Upper lobe of left lung (tissue), 6 donors: ENCODE data around the gene SRBD1. TPM values are rescaled to one million over a fixed set of nuclear protein-coding genes. Genes with fewer than 3 reads are reported as not detected.
A peak's percentile ranks its signal among the peaks of the same experiment; 100 is the strongest.

Experiments used
- ATAC-seq, 2 donors: fragments of 200-7000 bp; cut with Tn5 transposase; one replicate each; pipeline ENCODE4 v1.9.1; 2022; ENCODE audit warnings: mild to moderate bottlenecking in 2 of 2, moderate library complexity in 2 of 2; ENCODE audit not compliant: low FRiP score in 2 of 2
- DNase-seq, 2 donors: peaks; one replicate each; pipeline ENCODE4 v3.0.0-alpha.2; 2019 to 2020
- H3K27ac ChIP-seq, 4 donors: fragments of 200-600 bp; sonication (generic); one replicate each; pipeline ENCODE4 v1.5.1; 2016 to 2019
- H3K27me3 ChIP-seq, 4 donors: fragments of 200-600 bp; sonication (generic); one replicate each; pipeline ENCODE4 v1.5.1; 2017 to 2019
- H3K36me3 ChIP-seq, 4 donors: fragments of 200-600 bp; sonication (generic); one replicate each; pipeline ENCODE4 v1.5.1; 2016 to 2019
- H3K4me1 ChIP-seq, 4 donors: fragments of 200-600 bp; sonication (generic); one replicate each; pipeline ENCODE4 v1.5.1; 2018 to 2019
- H3K4me3 ChIP-seq, 4 donors: fragments of 200-600 bp; sonication (generic); one replicate each; pipeline ENCODE4 v1.5.1; 2017 to 2019; ENCODE audit warnings: mild to moderate bottlenecking in 2 of 4, moderate library complexity in 1 of 4
- H3K9me3 ChIP-seq, 4 donors: fragments of 200-600 bp; sonication (generic); one replicate each; pipeline ENCODE4 v1.5.1; 2018 to 2019
- EP300 ChIP-seq, 4 donors: sonication (generic); formaldehyde crosslinking; IDR thresholded peaks; one replicate each; pipeline ENCODE4 v1.5.1; 2017; ENCODE audit warnings: antibody characterized with exemption in 4 of 4, control low read depth in 2 of 4
- POLR2A ChIP-seq, 4 donors: fragments of 450-650 bp; IDR thresholded peaks; one replicate each; pipeline ENCODE4 v1.5.1; 2016 to 2017; ENCODE audit warnings: antibody characterized with exemption in 4 of 4, mild to moderate bottlenecking in 2 of 4
- POLR2AphosphoS5 ChIP-seq, 2 donors: sonication (generic); formaldehyde crosslinking; IDR thresholded peaks; one replicate each; pipeline ENCODE4 v1.5.1; 2017; ENCODE audit warnings: antibody characterized with exemption in 2 of 2
- WGBS, 2 donors: methylation state at CpG; one replicate each; pipeline ENCODE4 v1.1.5; 2017 to 2018; 5-methylcytosine and 5-hydroxymethylcytosine counted together
- total RNA-seq, 6 donors: library from RNA; depleted of rRNA in 4 of 6; stranded (reverse); fragments of >200 nt in 4 of 6; gene quantifications; one replicate each; pipeline versions ENCODE4 v1.1.0 to v1.2.1, GENCODE V29; 2016 to 2021
- TF ChIP-seq, protein P1 (sequence below), 6 experiments: fragments of 450-650 bp in 4 of 6; fragments of 200-600 bp in 2 of 6; sonication (generic) in 2 of 6; IDR thresholded peaks; one replicate each; pipeline ENCODE4 v1.5.1; 2016 to 2019; ENCODE audit warnings: antibody characterized with exemption in 6 of 6
- donor health status: DM: no; HTN: no; CAD: no; lungs with moderate emphysema.
- donor health status: DM: no; HTN: yes; CAD: no; lungs with severe emphysema.

The SRBD1 gene
- total RNA-seq, 6 donors from 2014 or later: 16.4 to 38.3 (median 19.0) TPM

DNA sequence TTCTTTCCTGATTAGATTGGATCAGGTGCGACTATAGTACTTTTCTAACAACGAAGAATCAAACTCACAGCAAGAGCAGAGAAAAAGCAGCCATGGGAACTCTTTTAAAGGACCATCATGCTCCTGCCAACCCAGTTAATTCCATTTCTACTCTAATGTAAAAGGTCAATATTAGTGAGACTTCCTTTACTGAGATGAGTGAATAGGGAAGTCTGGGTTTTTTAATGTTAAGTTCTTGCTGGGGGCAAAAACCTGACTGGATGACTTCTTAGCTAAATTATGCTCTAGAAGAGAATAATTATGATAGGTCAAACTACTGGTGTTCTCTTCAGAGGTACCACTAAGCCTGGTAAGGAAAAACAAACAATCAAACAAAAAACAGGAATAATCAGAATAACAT is 8.4 kb downstream of the SRBD1 start:
- TF ChIP-seq POLR2A (IDR thresholded peaks at IDR 0.05) (no peak), POLR2AphosphoS5 (IDR thresholded peaks at IDR 0.05) (no peak), EP300 (IDR thresholded peaks at IDR 0.05) (no peak)
- TF ChIP-seq, protein P1, sequence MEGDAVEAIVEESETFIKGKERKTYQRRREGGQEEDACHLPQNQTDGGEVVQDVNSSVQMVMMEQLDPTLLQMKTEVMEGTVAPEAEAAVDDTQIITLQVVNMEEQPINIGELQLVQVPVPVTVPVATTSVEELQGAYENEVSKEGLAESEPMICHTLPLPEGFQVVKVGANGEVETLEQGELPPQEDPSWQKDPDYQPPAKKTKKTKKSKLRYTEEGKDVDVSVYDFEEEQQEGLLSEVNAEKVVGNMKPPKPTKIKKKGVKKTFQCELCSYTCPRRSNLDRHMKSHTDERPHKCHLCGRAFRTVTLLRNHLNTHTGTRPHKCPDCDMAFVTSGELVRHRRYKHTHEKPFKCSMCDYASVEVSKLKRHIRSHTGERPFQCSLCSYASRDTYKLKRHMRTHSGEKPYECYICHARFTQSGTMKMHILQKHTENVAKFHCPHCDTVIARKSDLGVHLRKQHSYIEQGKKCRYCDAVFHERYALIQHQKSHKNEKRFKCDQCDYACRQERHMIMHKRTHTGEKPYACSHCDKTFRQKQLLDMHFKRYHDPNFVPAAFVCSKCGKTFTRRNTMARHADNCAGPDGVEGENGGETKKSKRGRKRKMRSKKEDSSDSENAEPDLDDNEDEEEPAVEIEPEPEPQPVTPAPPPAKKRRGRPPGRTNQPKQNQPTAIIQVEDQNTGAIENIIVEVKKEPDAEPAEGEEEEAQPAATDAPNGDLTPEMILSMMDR (IDR thresholded peaks at IDR 0.05): no peak
- Histone ChIP-seq H3K27me3 (no peaks in the 10 kb centered on the region), H3K27ac (no peak overlapping the region), H3K9me3 (no peaks in the 10 kb centered on the region), H3K4me3 (no peak overlapping the region), H3K4me1 (peaks cover 0 to 7% (median 2%) of the 10 kb centered on the region in 4 donors), H3K36me3 (peaks cover 5 to 57% (median 24%) of the 10 kb centered on the region in 4 donors)
- DNase-seq: no peak
- ATAC-seq: no peak
- 93 to 95% methylated on average over 2 of the region's 2 CpGs for WGBS, 2 donors

DNA sequence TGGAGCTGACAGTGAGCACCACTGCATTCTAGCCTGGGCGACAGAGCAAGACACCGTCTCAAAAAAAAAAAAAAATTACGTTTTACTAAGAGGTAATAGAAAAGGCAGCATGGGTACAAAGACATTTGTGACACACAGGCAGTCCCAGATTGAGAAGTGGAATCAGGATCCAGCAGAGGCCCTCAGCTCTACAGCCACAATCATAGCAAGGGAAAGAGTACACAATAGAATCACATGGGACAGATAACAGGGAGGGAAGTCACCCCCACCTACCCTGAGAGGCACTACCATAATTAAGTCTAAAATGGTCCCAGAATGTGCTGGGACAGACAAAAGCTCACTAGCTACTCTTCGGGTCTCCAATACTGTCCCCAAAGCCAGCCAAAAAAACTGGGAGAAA is 12.5 kb downstream of the SRBD1 start:
- no peaks in the 10 kb centered on the region for H3K9me3 ChIP-seq
- H3K36me3 ChIP-seq: peaks cover 4 to 57% (median 24%) of the 10 kb centered on the region in 4 donors
- no peak for TF ChIP-seq POLR2A (IDR thresholded peaks at IDR 0.05)
- H3K4me3 ChIP-seq: no peak overlapping the region
- H3K27ac ChIP-seq: no peak overlapping the region
- WGBS, 2 donors: 92 to 95% methylated on average over 4 of the region's 4 CpGs
- no peak for DNase-seq
- peaks cover 0 to 11% (median 7%) of the 10 kb centered on the region in 4 donors for H3K4me1 ChIP-seq
- ATAC-seq: no peak
- H3K27me3 ChIP-seq: no peaks in the 10 kb centered on the region

DNA sequence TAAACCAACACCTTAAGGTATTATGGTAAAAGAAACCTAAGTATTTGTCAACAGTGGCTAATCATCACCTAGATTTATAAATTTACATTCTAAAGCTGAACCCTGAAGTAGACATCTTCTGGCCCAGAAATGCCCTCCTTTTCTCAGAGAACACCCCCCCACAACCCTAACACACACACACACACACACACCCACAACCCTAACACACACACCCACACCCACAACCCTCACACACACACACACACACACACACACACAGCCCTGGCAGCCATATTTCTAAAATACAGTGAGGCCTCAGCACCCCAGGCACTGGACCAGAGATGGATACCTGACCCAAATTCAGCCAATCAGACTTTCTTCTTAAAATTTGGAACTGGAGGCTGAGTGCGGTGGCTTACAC is 14.3 kb downstream of the SRBD1 start:
- H3K9me3 ChIP-seq: no peaks in the 10 kb centered on the region
- 100% methylated on average over 1 of the region's 1 CpG for WGBS, 2 donors
- peaks cover 0 to 11% (median 7%) of the 10 kb centered on the region in 4 donors for H3K4me1 ChIP-seq
- ATAC-seq (no peak), DNase-seq (no peak)
- H3K27ac ChIP-seq: no peak overlapping the region
- no peak overlapping the region for H3K4me3 ChIP-seq
- TF ChIP-seq EP300 (IDR thresholded peaks at IDR 0.05) (no peak), POLR2AphosphoS5 (IDR thresholded peaks at IDR 0.05) (no peak), POLR2A (IDR thresholded peaks at IDR 0.05) (no peak)
- TF ChIP-seq, protein P1 (IDR thresholded peaks at IDR 0.05): no peak
- H3K27me3 ChIP-seq: no peaks in the 10 kb centered on the region
- H3K36me3 ChIP-seq: peaks cover 0 to 48% (median 22%) of the 10 kb centered on the region in 4 donors

DNA sequence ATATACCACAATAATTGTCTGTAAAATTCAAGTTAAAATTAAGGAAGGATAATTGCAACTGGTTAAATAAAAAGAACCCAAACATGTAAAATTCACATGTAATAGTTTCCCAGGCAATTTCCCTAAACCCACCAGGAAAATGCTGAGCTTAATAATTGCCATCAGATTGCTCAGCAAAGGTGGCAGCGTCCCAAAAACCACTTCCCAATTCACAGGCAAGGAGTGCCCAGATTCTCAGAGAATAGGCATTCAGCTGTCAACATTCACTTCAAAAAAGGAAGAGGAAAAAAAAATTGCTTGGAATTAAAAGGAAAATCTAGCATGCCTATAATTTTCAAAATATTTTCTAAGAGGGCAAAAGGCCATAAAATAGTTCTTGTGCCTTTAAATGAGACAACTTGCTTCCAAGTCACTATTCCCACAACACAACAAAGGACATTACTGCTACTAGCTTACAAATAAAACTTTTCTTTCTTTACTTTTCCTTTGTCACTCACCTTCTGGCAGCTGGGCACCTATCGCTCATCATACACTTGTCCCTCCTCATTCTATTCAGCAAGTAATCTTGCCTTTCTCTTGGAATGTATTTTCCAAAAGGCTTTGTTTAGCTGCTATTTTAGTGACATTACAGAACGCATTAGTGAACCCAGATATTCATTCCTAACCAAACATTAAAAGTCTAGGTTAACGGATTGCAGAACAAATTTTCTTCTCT is 15.2 kb downstream of the SRBD1 start:
- Histone ChIP-seq H3K4me3 (no peak overlapping the region), H3K27me3 (no peaks in the 10 kb centered on the region), H3K27ac (no peak overlapping the region), H3K36me3 (peaks cover 0 to 39% (median 18%) of the 10 kb centered on the region in 4 donors), H3K9me3 (no peaks in the 10 kb centered on the region), H3K4me1 (peaks cover 0 to 11% (median 7%) of the 10 kb centered on the region in 4 donors)
- TF ChIP-seq POLR2AphosphoS5 (IDR thresholded peaks at IDR 0.05) (no peak), EP300 (IDR thresholded peaks at IDR 0.05) (no peak), POLR2A (IDR thresholded peaks at IDR 0.05) (no peak)
- TF ChIP-seq, protein P1 (IDR thresholded peaks at IDR 0.05): no peak
- peak in 1 of 2 donors; percentile 66 for DNase-seq
- ATAC-seq: no peak
- 56 to 63% methylated on average over 4 of the region's 4 CpGs for WGBS, 2 donors

DNA sequence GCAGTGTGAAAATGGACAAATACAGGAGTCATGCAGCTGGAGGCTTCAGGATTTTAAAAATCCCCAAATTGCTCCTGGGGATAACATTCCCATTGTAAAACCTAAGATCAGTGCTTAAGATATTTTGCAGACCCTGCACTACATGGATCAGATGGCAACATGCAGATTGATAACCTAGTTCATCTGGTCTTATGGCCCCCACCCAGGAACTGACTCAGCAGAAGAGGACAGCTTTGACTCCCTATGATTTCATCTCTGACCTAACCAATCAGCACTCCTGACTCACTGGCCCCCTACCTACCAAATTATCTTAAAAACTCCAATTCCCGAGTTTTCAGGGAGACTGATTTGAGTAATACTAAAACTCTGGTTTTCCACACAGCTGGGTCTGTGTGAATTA is 20.0 kb downstream of the SRBD1 start:
- WGBS, 2 donors: 95 to 100% methylated on average over 1 of the region's 1 CpG
- H3K4me1 ChIP-seq: peaks cover 0 to 9% (median 6%) of the 10 kb centered on the region in 4 donors
- no peaks in the 10 kb centered on the region for H3K9me3 ChIP-seq
- no peak overlapping the region for H3K4me3 ChIP-seq
- TF ChIP-seq POLR2A (IDR thresholded peaks at IDR 0.05): no peak
- no peak for TF ChIP-seq POLR2AphosphoS5 (IDR thresholded peaks at IDR 0.05)
- DNase-seq (no peak), ATAC-seq (no peak)
- no peaks in the 10 kb centered on the region for H3K36me3 ChIP-seq
- H3K27me3 ChIP-seq: no peaks in the 10 kb centered on the region
- H3K27ac ChIP-seq: no peak overlapping the region
